GM12878 (cell line): ENCODE results near the gene CDKN1C.

ENCODE experiments used
- BMI1 ChIP-seq: fragments of 450-650 bp; IDR thresholded peaks from 2 replicates; pipeline ENCODE4 v1.6.1; 2016; ENCODE audit warnings: mild to moderate bottlenecking, moderate library complexity, borderline replicate concordance
- GATAD2B ChIP-seq: fragments of 450-650 bp; conservative IDR thresholded peaks from 2 replicates; pipeline ENCODE4 v1.6.1; 2017; ENCODE audit warnings: low read depth, mild to moderate bottlenecking, moderate library complexity
- NRF1 ChIP-seq: conservative IDR thresholded peaks from 2 replicates; pipeline ENCODE4 v1.6.1; 2011; ENCODE audit warnings: mild to moderate bottlenecking, low read depth, low read length, improper control_type of control experiment
- SPI1 ChIP-seq: IDR thresholded peaks from 2 replicates; pipeline ENCODE4 v1.6.1; 2011; ENCODE audit warnings: low read depth, mild to moderate bottlenecking, low read length, moderate library complexity, borderline replicate concordance; ENCODE audit not compliant: insufficient read depth
- TCF3 ChIP-seq: IDR thresholded peaks from 2 replicates; pipeline ENCODE4 v1.6.1; 2012; ENCODE audit warnings: low read depth, mild to moderate bottlenecking, low read length, borderline replicate concordance; ENCODE audit not compliant: insufficient read depth
- TF ChIP-seq, protein P1 (sequence below): fragments of 450-650 bp; IDR thresholded peaks from 2 replicates; pipeline ENCODE4 v1.6.1; 2014; ENCODE audit warnings: mild to moderate bottlenecking
- TF ChIP-seq, protein P2 (sequence below): IDR thresholded peaks from 2 replicates; pipeline ENCODE4 v1.6.1; 2011; ENCODE audit warnings: borderline replicate concordance, low read depth, mild to moderate bottlenecking, moderate library complexity, mixed read lengths, low read length; ENCODE audit not compliant: insufficient read depth; ENCODE audit errors: extremely low read length
- TF ChIP-seq, protein P3 (sequence below), 3 experiments: IDR thresholded peaks in 2 of 3; conservative IDR thresholded peaks in 1 of 3; 2 replicates each; pipeline ENCODE4 v1.5.1; 2011; ENCODE audit warnings: low read depth in 3 of 3, low read length in 3 of 3, mild to moderate bottlenecking in 3 of 3, control low read depth in 2 of 3, moderate library complexity in 2 of 3, inconsistent platforms in 1 of 3, mixed read lengths in 1 of 3; ENCODE audit not compliant: control insufficient read depth in 2 of 3, insufficient read depth in 1 of 3; ENCODE audit errors: extremely low read depth in 1 of 3

DNA sequence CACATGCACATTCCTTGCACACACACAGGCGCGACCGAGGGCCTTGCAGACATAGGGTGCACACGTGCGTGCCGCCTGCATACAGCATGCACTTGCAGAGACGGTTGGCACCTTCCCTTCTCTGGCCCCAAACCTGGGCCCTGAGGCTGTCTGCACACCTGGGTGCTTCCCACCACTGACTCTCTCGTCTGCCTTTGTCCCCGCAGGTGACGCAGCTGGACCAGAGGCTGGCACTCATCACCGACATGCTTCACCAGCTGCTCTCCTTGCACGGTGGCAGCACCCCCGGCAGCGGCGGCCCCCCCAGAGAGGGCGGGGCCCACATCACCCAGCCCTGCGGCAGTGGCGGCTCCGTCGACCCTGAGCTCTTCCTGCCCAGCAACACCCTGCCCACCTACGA is 38.0 kb downstream of the CDKN1C start:
- TF ChIP-seq, protein P1, sequence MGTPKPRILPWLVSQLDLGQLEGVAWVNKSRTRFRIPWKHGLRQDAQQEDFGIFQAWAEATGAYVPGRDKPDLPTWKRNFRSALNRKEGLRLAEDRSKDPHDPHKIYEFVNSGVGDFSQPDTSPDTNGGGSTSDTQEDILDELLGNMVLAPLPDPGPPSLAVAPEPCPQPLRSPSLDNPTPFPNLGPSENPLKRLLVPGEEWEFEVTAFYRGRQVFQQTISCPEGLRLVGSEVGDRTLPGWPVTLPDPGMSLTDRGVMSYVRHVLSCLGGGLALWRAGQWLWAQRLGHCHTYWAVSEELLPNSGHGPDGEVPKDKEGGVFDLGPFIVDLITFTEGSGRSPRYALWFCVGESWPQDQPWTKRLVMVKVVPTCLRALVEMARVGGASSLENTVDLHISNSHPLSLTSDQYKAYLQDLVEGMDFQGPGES: no peak
- no peak for TF ChIP-seq BMI1
- TF ChIP-seq, protein P2, sequence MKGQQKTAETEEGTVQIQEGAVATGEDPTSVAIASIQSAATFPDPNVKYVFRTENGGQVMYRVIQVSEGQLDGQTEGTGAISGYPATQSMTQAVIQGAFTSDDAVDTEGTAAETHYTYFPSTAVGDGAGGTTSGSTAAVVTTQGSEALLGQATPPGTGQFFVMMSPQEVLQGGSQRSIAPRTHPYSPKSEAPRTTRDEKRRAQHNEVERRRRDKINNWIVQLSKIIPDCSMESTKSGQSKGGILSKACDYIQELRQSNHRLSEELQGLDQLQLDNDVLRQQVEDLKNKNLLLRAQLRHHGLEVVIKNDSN: no peak
- TF ChIP-seq, protein P3, sequence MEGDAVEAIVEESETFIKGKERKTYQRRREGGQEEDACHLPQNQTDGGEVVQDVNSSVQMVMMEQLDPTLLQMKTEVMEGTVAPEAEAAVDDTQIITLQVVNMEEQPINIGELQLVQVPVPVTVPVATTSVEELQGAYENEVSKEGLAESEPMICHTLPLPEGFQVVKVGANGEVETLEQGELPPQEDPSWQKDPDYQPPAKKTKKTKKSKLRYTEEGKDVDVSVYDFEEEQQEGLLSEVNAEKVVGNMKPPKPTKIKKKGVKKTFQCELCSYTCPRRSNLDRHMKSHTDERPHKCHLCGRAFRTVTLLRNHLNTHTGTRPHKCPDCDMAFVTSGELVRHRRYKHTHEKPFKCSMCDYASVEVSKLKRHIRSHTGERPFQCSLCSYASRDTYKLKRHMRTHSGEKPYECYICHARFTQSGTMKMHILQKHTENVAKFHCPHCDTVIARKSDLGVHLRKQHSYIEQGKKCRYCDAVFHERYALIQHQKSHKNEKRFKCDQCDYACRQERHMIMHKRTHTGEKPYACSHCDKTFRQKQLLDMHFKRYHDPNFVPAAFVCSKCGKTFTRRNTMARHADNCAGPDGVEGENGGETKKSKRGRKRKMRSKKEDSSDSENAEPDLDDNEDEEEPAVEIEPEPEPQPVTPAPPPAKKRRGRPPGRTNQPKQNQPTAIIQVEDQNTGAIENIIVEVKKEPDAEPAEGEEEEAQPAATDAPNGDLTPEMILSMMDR (IDR thresholded peaks at IDR 0.05 in 2 of 3, conservative IDR thresholded peaks at IDR 0.05 in 1 of 3; ENCODE audit: control insufficient read depth in 2 of 3, extremely low read depth in 1 of 3, insufficient read depth in 1 of 3, low read depth in 3 of 3, low read length in 3 of 3): no peak
- no peak for TF ChIP-seq NRF1
- TF ChIP-seq SPI1: no peak
- no peak for TF ChIP-seq GATAD2B
- no peak for TF ChIP-seq TCF3
